ENCODE results near the gene HNRNPA2B1. TPM values are rescaled to one million over a fixed set of nuclear protein-coding genes. Genes with fewer than 3 reads are reported as not detected.
A peak's percentile ranks its signal among the peaks of the same experiment; 100 is the strongest.

Gene HNRNPA2B1
- total RNA-seq, 1 experiment from 2014 or later: 1,101 TPM

DNA sequence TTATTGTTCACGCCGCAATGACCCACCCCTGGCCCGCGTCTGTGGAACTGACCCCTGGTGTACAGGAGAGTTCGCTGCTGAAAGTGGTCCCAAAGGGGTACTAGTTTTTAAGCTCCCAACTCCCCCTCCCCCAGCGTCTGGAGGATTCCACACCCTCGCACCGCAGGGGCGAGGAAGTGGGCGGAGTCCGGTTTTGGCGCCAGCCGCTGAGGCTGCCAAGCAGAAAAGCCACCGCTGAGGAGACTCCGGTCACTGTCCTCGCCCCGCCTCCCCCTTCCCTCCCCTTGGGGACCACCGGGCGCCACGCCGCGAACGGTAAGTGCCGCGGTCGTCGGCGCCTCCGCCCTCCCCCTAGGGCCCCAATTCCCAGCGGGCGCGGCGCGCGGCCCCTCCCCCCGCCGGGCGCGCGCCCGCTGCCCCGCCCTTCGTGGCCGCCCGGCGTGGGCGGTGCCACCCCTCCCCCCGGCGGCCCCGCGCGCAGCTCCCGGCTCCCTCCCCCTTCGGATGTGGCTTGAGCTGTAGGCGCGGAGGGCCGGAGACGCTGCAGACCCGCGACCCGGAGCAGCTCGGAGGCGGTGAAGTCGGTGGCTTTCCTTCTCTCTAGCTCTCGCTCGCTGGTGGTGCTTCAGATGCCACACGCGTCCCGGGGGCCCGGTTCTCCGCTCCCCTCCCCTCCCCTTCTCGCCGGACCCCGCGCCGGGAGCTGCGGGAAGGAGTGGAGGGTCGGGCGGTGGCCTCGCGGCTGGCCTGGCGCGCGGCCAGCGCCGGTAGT lies 887 bp upstream of the HNRNPA2B1 start, which contains the start of gene CBX3 (continued):
- TF ChIP-seq, protein P1, sequence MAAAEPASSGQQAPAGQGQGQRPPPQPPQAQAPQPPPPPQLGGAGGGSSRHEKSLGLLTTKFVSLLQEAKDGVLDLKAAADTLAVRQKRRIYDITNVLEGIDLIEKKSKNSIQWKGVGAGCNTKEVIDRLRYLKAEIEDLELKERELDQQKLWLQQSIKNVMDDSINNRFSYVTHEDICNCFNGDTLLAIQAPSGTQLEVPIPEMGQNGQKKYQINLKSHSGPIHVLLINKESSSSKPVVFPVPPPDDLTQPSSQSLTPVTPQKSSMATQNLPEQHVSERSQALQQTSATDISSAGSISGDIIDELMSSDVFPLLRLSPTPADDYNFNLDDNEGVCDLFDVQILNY (CRISPR knock-in tag; IDR thresholded peaks at IDR 0.05): peak; percentile 77; the same call in 1 of the 2 replicates
- TF ChIP-seq ZNF512 (CRISPR knock-in tag; IDR thresholded peaks at IDR 0.05; ENCODE audit: borderline replicate concordance) (no peak), ZNF263 (CRISPR knock-in tag; IDR thresholded peaks at IDR 0.05; ENCODE audit: low read depth) (no peak)

GRCh38 chr7:26200038-26200443 lies 505 bp downstream of the HNRNPA2B1 start:
- Mint-ChIP-seq H3K4me1 (peaks cover 42% of the 10 kb centered on the region), H3K36me3 (peaks cover 74% of the 10 kb centered on the region), H3K9me3 (no peaks in the 10 kb centered on the region), H3K27ac (peak overlapping the region; percentile 100), H3K4me3 (peak overlapping the region; percentile 100), H3K27me3 (ENCODE audit: low read depth) (peaks cover 3% of the 10 kb centered on the region)
- POLR2A ChIA-PET: interaction anchor here (0.6 to 4.5 kb wide), 12 partner anchors 9 to 343 kb away, joined by 3 to 35 read pairs (median 4); partner anchors contain the start of genes NFE2L3 and SNX10
- CTCF ChIA-PET: no interaction called here
- peak; percentile 62 for DNase-seq (ENCODE audit: low spot score)
- ATAC-seq: no peak; the same call in 1 of the 2 replicates
- TF ChIP-seq GABPB1 (CRISPR knock-in tag; IDR thresholded peaks at IDR 0.05) (no peak), FOXK1 (CRISPR knock-in tag; IDR thresholded peaks at IDR 0.05) (no peak), NFE2L1 (CRISPR knock-in tag; IDR thresholded peaks at IDR 0.05) (no peak), IRF1 (CRISPR knock-in tag; IDR thresholded peaks at IDR 0.05) (no peak), SMAD4 (CRISPR knock-in tag; IDR thresholded peaks at IDR 0.05) (no peak), TEAD4 (CRISPR knock-in tag; IDR thresholded peaks at IDR 0.05) (no peak), ZMAT4 (CRISPR knock-in tag; IDR thresholded peaks at IDR 0.05) (peak; percentile 94), PREB (CRISPR knock-in tag; IDR thresholded peaks at IDR 0.05; ENCODE audit: borderline replicate concordance) (no peak), OVOL2 (CRISPR knock-in tag; IDR thresholded peaks at IDR 0.05; ENCODE audit: borderline replicate concordance) (no peak), ZNF416 (CRISPR knock-in tag; IDR thresholded peaks at IDR 0.05) (peak; percentile 91), CTCF (IDR thresholded peaks at IDR 0.05) (no peak), NFATC4 (CRISPR knock-in tag; IDR thresholded peaks at IDR 0.05) (peak; percentile 88), ZBTB21 (CRISPR knock-in tag; IDR thresholded peaks at IDR 0.05; ENCODE audit: borderline replicate concordance) (no peak), ZNF423 (CRISPR knock-in tag; IDR thresholded peaks at IDR 0.05) (no peak)
- TF ChIP-seq, protein P2, sequence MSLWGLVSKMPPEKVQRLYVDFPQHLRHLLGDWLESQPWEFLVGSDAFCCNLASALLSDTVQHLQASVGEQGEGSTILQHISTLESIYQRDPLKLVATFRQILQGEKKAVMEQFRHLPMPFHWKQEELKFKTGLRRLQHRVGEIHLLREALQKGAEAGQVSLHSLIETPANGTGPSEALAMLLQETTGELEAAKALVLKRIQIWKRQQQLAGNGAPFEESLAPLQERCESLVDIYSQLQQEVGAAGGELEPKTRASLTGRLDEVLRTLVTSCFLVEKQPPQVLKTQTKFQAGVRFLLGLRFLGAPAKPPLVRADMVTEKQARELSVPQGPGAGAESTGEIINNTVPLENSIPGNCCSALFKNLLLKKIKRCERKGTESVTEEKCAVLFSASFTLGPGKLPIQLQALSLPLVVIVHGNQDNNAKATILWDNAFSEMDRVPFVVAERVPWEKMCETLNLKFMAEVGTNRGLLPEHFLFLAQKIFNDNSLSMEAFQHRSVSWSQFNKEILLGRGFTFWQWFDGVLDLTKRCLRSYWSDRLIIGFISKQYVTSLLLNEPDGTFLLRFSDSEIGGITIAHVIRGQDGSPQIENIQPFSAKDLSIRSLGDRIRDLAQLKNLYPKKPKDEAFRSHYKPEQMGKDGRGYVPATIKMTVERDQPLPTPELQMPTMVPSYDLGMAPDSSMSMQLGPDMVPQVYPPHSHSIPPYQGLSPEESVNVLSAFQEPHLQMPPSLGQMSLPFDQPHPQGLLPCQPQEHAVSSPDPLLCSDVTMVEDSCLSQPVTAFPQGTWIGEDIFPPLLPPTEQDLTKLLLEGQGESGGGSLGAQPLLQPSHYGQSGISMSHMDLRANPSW (CRISPR knock-in tag; conservative IDR thresholded peaks at IDR 0.05; ENCODE audit: low read depth): no peak
- TF ChIP-seq, protein P3, sequence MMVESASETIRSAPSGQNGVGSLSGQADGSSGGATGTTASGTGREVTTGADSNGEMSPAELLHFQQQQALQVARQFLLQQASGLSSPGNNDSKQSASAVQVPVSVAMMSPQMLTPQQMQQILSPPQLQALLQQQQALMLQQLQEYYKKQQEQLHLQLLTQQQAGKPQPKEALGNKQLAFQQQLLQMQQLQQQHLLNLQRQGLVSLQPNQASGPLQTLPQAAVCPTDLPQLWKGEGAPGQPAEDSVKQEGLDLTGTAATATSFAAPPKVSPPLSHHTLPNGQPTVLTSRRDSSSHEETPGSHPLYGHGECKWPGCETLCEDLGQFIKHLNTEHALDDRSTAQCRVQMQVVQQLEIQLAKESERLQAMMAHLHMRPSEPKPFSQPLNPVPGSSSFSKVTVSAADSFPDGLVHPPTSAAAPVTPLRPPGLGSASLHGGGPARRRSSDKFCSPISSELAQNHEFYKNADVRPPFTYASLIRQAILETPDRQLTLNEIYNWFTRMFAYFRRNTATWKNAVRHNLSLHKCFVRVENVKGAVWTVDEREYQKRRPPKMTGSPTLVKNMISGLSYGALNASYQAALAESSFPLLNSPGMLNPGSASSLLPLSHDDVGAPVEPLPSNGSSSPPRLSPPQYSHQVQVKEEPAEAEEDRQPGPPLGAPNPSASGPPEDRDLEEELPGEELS (CRISPR knock-in tag; IDR thresholded peaks at IDR 0.05): no peak; the same call in 1 of the 2 replicates
- TF ChIP-seq, protein P4, sequence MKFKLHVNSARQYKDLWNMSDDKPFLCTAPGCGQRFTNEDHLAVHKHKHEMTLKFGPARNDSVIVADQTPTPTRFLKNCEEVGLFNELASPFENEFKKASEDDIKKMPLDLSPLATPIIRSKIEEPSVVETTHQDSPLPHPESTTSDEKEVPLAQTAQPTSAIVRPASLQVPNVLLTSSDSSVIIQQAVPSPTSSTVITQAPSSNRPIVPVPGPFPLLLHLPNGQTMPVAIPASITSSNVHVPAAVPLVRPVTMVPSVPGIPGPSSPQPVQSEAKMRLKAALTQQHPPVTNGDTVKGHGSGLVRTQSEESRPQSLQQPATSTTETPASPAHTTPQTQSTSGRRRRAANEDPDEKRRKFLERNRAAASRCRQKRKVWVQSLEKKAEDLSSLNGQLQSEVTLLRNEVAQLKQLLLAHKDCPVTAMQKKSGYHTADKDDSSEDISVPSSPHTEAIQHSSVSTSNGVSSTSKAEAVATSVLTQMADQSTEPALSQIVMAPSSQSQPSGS (CRISPR knock-in tag; IDR thresholded peaks at IDR 0.05; ENCODE audit: borderline replicate concordance, low read depth): no peak
